ENCODE measurements around the gene OR10G3.

Gene OR10G3

DNA sequence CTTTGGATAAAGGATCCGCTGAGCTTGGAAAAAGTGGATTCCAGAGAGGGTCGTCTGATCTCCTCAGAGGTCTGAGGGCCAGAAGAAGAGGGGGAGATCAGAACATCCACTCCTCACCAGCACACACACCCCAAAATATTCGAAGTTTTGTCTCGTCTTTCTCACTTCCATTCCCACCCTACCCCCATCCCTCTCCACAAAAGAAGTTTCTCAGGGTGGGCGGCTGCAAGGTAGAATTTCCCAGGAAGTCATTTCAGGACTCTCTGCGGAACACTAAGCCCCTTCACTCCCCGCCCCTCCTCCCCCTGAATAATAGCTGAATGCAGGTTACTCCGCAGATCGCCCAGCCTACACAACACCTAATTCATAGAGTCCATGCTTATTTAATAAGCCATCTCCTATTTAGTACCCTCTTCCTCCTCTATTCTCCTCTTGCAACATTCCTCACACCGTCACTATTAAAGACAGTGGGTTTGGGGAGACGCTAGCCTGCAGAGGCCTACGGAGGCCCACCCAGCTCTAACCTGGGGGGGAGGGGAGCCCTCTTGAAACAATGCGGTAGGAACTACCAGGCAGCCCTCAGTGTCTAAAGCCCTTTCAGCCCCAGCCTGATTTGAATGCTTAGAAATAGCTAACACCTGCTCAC lies 53.1 kb downstream of the OR10G3 start:
- DNase-seq (ENCODE audit: low spot score), result no peak
- peaks cover 14% of the 10 kb centered on the region for H3K4me1 Mint-ChIP-seq (ENCODE audit: low read depth)
- H3K36me3 Mint-ChIP-seq (ENCODE audit: low read depth), result no peaks in the 10 kb centered on the region
- H3K9me3 Mint-ChIP-seq, result no peaks in the 10 kb centered on the region
- H3K27me3 Mint-ChIP-seq (ENCODE audit: low read depth), result peaks cover 4% of the 10 kb centered on the region
- peak overlapping the region; percentile 77 for H3K4me3 Mint-ChIP-seq
- no peak overlapping the region for H3K27ac Mint-ChIP-seq

DNA sequence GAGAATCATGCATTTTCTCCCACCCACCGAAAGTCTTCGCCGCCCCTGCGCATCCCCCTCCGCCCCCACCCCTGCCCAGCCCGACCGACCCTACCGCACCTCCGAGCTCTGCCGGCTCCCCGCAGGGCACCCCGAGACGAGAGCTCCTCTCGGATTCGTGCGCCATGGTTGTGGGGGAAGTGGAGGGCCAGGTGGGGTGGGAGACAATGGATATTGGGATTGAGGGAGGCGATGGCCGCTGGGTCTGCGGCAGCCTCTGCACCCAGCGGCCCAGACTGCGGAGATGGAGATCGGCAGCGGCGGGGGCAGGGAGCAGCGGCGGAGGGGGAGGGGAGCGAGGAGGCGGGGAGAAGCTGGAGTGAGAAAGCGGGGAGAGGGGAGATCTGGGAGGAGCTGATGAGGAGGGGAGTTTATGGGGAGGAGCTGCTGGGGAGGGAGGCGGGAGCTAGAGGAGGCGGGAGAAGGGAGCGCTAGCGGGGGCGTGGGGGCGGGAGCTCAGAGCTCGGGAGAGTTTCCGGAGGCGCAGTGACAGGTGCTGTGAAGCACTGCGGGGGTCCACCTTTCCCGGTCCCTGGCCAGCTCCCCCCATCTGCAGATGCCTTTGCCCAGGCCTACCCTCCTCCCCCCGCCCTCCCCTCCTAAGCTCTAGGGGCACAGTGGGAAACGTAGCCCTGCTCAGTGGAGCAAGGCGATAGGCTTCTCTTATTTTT lies 53.8 kb downstream of the OR10G3 start, which contains the start of gene SALL2:
SALL2 (minus strand) TSS at position 385 of the 710 bp plus-strand sequence; CDS start at position 166, 219 bp downstream.
- H3K27me3 Mint-ChIP-seq (ENCODE audit: low read depth), result peaks cover 3% of the 10 kb centered on the region
- peak; percentile 61 for DNase-seq (ENCODE audit: low spot score)
- no peaks in the 10 kb centered on the region for H3K36me3 Mint-ChIP-seq (ENCODE audit: low read depth)
- H3K4me3 Mint-ChIP-seq, result peak within 1 kb of the TSS; percentile 85
- H3K27ac Mint-ChIP-seq, result peak within 1 kb of the TSS; percentile 69
- H3K9me3 Mint-ChIP-seq, result no peaks in the 10 kb centered on the region
- peaks cover 14% of the 10 kb centered on the region for H3K4me1 Mint-ChIP-seq (ENCODE audit: low read depth)

DNA sequence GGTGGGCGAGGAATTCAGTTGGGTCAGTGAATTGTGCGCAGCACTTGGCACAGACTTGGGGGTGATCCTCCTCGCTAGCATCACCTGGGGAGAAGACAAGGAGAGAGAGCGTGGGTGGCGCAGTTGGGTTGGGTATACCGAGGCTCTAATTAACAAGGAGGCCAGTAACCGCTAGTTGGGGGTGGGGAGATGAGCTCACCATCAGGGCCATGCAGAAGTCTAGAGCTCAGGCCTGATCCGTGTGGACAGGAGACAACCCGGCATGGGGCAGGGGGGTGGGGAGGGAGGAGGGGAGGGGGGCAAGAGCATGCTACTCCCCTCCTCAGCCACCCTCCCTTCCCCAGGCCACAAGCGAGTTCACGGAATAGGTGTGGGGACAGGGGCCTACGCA lies 54.3 kb downstream of the OR10G3 start:
- no peak for DNase-seq (ENCODE audit: low spot score)
- H3K4me3 Mint-ChIP-seq, result peak overlapping the region; percentile 85
- H3K4me1 Mint-ChIP-seq (ENCODE audit: low read depth), result peaks cover 14% of the 10 kb centered on the region
- no peaks in the 10 kb centered on the region for H3K9me3 Mint-ChIP-seq
- peak overlapping the region; percentile 69 for H3K27ac Mint-ChIP-seq
- peaks cover 3% of the 10 kb centered on the region for H3K27me3 Mint-ChIP-seq (ENCODE audit: low read depth)
- H3K36me3 Mint-ChIP-seq (ENCODE audit: low read depth), result no peaks in the 10 kb centered on the region

GRCh38 chr14:21524575-21525490 lies 55.0 kb downstream of the OR10G3 start:
- DNase-seq (ENCODE audit: low spot score), result no peak
- no peaks in the 10 kb centered on the region for H3K9me3 Mint-ChIP-seq
- H3K4me3 Mint-ChIP-seq, result peak overlapping the region; percentile 85
- peaks cover 2% of the 10 kb centered on the region for H3K27me3 Mint-ChIP-seq (ENCODE audit: low read depth)
- H3K4me1 Mint-ChIP-seq (ENCODE audit: low read depth), result peaks cover 16% of the 10 kb centered on the region
- no peaks in the 10 kb centered on the region for H3K36me3 Mint-ChIP-seq (ENCODE audit: low read depth)
- no peak overlapping the region for H3K27ac Mint-ChIP-seq

DNA sequence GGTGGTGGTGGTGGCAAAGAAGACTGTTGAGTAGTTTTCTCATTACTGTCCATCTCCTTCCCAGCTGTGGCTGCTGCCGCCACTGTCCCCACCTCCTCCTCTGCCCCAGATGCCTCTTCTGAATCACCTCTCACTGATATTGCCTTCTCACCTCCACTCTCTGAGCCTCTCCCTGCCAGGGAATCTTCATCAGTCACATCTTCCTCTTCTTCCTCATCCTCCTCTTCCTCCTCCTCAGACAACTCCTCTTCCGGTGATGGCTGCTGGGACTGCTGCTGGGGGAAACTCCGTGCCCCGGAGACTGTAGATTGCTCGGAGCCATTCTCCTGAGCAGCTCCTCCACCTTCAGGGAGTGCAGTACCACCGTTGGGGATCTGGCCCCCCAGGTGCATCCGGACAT lies 56.7 kb downstream of the OR10G3 start:
- DNase-seq (ENCODE audit: low spot score), result no peak
- H3K9me3 Mint-ChIP-seq, result no peaks in the 10 kb centered on the region
- H3K27me3 Mint-ChIP-seq (ENCODE audit: low read depth), result peaks cover 4% of the 10 kb centered on the region

GRCh38 chr14:21521501-21521900 lies 58.4 kb downstream of the OR10G3 start:
- H3K4me1 Mint-ChIP-seq (ENCODE audit: low read depth), result peaks cover 8% of the 10 kb centered on the region

More for the DNA sequence above, 56.7 kb downstream of the OR10G3 start:
- Mint-ChIP-seq H3K4me1 (ENCODE audit: low read depth) (peaks cover 16% of the 10 kb centered on the region), H3K27ac (no peak overlapping the region), H3K4me3 (no peak overlapping the region), H3K36me3 (ENCODE audit: low read depth) (no peaks in the 10 kb centered on the region)

DNA sequence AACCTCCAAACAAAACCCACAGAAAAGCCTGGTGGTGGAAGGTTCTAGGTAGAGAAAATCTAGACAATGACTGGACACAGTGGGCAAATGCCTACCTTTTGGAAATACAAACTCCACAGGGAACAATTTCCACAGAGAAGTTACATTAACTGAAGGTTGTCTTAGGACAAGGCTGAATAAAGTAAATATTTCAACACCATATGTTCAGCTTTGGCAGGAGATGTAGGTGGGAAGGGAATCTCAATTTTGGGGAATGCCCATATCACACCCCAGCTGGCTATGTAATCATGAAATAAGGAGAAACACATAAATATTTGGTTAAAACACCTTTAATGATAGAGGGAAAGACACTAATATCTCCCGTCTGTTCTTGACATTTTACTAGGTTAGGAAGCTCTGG lies 59.1 kb downstream of the OR10G3 start:
- peaks cover 5% of the 10 kb centered on the region for H3K27me3 Mint-ChIP-seq (ENCODE audit: low read depth)
- no peaks in the 10 kb centered on the region for H3K36me3 Mint-ChIP-seq (ENCODE audit: low read depth)
- no peak overlapping the region for H3K4me3 Mint-ChIP-seq
- H3K4me1 Mint-ChIP-seq (ENCODE audit: low read depth), result peaks cover 8% of the 10 kb centered on the region
- H3K9me3 Mint-ChIP-seq, result no peaks in the 10 kb centered on the region
- DNase-seq (ENCODE audit: low spot score), result no peak
- no peak overlapping the region for H3K27ac Mint-ChIP-seq

More at GRCh38 chr14:21521501-21521900, 58.4 kb downstream of the OR10G3 start:
- DNase-seq (ENCODE audit: low spot score), result no peak
- Mint-ChIP-seq H3K9me3 (no peaks in the 10 kb centered on the region), H3K36me3 (ENCODE audit: low read depth) (no peaks in the 10 kb centered on the region), H3K4me3 (no peak overlapping the region), H3K27me3 (ENCODE audit: low read depth) (peaks cover 5% of the 10 kb centered on the region), H3K27ac (no peak overlapping the region)

DNA sequence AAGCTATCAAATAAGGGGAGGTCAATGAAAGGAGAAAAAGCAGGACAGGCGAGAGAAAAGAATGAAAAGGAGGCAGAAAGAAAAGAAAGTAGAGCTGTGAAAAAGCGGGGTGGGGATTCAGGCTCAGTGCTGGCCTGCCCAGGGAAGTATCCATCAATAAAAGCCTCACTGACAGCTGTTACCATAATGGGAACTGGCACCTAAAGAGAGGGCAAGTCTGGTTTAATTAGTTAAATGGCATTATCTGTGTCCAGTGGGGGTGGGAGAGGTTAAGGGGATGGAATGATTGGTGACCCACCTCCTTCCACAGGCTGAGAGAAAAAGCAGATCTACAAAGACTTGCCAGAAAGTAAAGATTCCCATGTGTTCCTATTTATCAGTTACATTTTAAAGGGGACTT lies 61.2 kb downstream of the OR10G3 start:
- peaks cover 1% of the 10 kb centered on the region for H3K4me1 Mint-ChIP-seq (ENCODE audit: low read depth)

More for the DNA sequence above, 61.2 kb downstream of the OR10G3 start:
- Mint-ChIP-seq H3K4me3 (no peak overlapping the region), H3K27me3 (ENCODE audit: low read depth) (peaks cover 5% of the 10 kb centered on the region), H3K9me3 (no peaks in the 10 kb centered on the region), H3K27ac (no peak overlapping the region), H3K36me3 (ENCODE audit: low read depth) (no peaks in the 10 kb centered on the region)
- no peak for DNase-seq (ENCODE audit: low spot score)

All from T-helper 2 cell treated with Interferon-gamma antibody and Interleukin-4, amounts not matched to agents 5 μg/mL and 100 μg/mL, for 36 hours (primary cell).